ENCODE measurements around the gene GASK1A. TPM values are rescaled to one million over a fixed set of nuclear protein-coding genes. Genes with fewer than 3 reads are reported as not detected.
A peak's percentile ranks its signal among the peaks of the same experiment; 100 is the strongest.

GASK1A gene
- total RNA-seq, 1 experiment from 2014 or later = 1.4 TPM

GRCh38 chr3:43082457-43082856 is 103.3 kb downstream of the GASK1A start:
- ChIA-PET CTCF (no interaction called here), POLR2A (ENCODE audit: low non-redundant PET) (no interaction called here)
- BruUV-seq (replicated peaks) = no TSS peak
- no peaks in the 10 kb centered on the region for H3K27me3 ChIP-seq (replicated peaks; ENCODE audit: insufficient read depth, low read depth, low read length, poor library complexity)
- intact Hi-C loops (cut with micrococcal nuclease; ENCODE audit: unreplicated experiment) = no loop called here
- no peak for DNase-seq (ENCODE audit: low spot score)
- no peaks in the 10 kb centered on the region for H3K36me3 ChIP-seq (ENCODE audit: insufficient read depth, low read length, poor library complexity, severe bottlenecking)
- no peak overlapping the region for H3K27ac ChIP-seq (ENCODE audit: low read depth, low read length, poor library complexity, severe bottlenecking)
- TF ChIP-seq EZH2 (IDR thresholded peaks at IDR 0.05; ENCODE audit: borderline replicate concordance, low read depth, low read length, poor library complexity, severe bottlenecking) = no peak
- no peak for TF ChIP-seq CTCF (conservative IDR thresholded peaks at IDR 0.05; ENCODE audit: low read depth, low read length)
- no peaks in the 10 kb centered on the region for H3K4me1 ChIP-seq (ENCODE audit: insufficient read depth, low read length, poor library complexity, severe bottlenecking)
- no peaks in the 10 kb centered on the region for H3K9me3 ChIP-seq (ENCODE audit: low read depth, low read length, poor library complexity, severe bottlenecking)
- no peak overlapping the region for H3K4me3 ChIP-seq (ENCODE audit: low read depth, low read length, poor library complexity, severe bottlenecking)

- Histone ChIP-seq H3K4me3 (ENCODE audit: low read depth, low read length, poor library complexity, severe bottlenecking) (no peak overlapping the region), H3K27ac (ENCODE audit: low read depth, low read length, poor library complexity, severe bottlenecking) (no peak overlapping the region), H3K4me1 (ENCODE audit: insufficient read depth, low read length, poor library complexity, severe bottlenecking) (no peaks in the 10 kb centered on the region), H3K27me3 (replicated peaks; ENCODE audit: insufficient read depth, low read depth, low read length, poor library complexity) (no peaks in the 10 kb centered on the region), H3K9me3 (ENCODE audit: low read depth, low read length, poor library complexity, severe bottlenecking) (no peaks in the 10 kb centered on the region), H3K36me3 (ENCODE audit: insufficient read depth, low read length, poor library complexity, severe bottlenecking) (no peaks in the 10 kb centered on the region)
- intact Hi-C loops (cut with micrococcal nuclease; ENCODE audit: unreplicated experiment) = no loop called here
- DNase-seq (ENCODE audit: low spot score) = peak; percentile 6
- TF ChIP-seq EZH2 (IDR thresholded peaks at IDR 0.05; ENCODE audit: borderline replicate concordance, low read depth, low read length, poor library complexity, severe bottlenecking) (no peak), CTCF (conservative IDR thresholded peaks at IDR 0.05; ENCODE audit: low read depth, low read length) (no peak)
- CTCF ChIA-PET = no interaction called here
- POLR2A ChIA-PET (ENCODE audit: low non-redundant PET) = no interaction called here
- BruUV-seq (replicated peaks) = no TSS peak
Observed at GRCh38 chr3:43086460-43087165, 107.5 kb downstream of the GASK1A start.

GRCh38 chr3:43087249-43087776 is 108.2 kb downstream of the GASK1A start:
- ChIA-PET POLR2A (ENCODE audit: low non-redundant PET) (no interaction called here), CTCF (no interaction called here)
- Histone ChIP-seq H3K36me3 (ENCODE audit: insufficient read depth, low read length, poor library complexity, severe bottlenecking) (no peaks in the 10 kb centered on the region), H3K27ac (ENCODE audit: low read depth, low read length, poor library complexity, severe bottlenecking) (no peak overlapping the region), H3K4me1 (ENCODE audit: insufficient read depth, low read length, poor library complexity, severe bottlenecking) (no peaks in the 10 kb centered on the region), H3K9me3 (ENCODE audit: low read depth, low read length, poor library complexity, severe bottlenecking) (no peaks in the 10 kb centered on the region), H3K27me3 (replicated peaks; ENCODE audit: insufficient read depth, low read depth, low read length, poor library complexity) (no peaks in the 10 kb centered on the region), H3K4me3 (ENCODE audit: low read depth, low read length, poor library complexity, severe bottlenecking) (no peak overlapping the region)
- DNase-seq (ENCODE audit: low spot score) = no peak
- intact Hi-C loops (cut with micrococcal nuclease; ENCODE audit: unreplicated experiment) = no loop called here
- no TSS peak for BruUV-seq (replicated peaks)
- TF ChIP-seq CTCF (conservative IDR thresholded peaks at IDR 0.05; ENCODE audit: low read depth, low read length) (no peak), EZH2 (IDR thresholded peaks at IDR 0.05; ENCODE audit: borderline replicate concordance, low read depth, low read length, poor library complexity, severe bottlenecking) (no peak)

Data from A673 (cell line).